B cell (primary cell): ENCODE results near the gene UPF3A. TPM values are rescaled to one million over a fixed set of nuclear protein-coding genes. Genes with fewer than 3 reads are reported as not detected.

Experiments used
- ATAC-seq: fragments of 200-7000 bp; cut with Tn5 transposase; one replicate; pipeline ENCODE4 v1.10.0; 2021; ENCODE audit warnings: low read depth, mild to moderate bottlenecking, moderate number of reproducible peaks, moderate library complexity
- CTCF ChIA-PET: fragments of 350-600 bp; sonication (Branson Sonifier 250); formaldehyde crosslinking; loops from one replicate; lab custom pipeline; 2021; ENCODE audit warnings: antibody characterized with exemption, inconsistent platforms; lab: Charles Lee
- POLR2A ChIA-PET: fragments of 350-600 bp; sonication (Branson Sonifier 250); formaldehyde crosslinking; loops from one replicate; lab custom pipeline; 2021; ENCODE audit warnings: antibody characterized with exemption; lab: Charles Lee
- DNase-seq: peaks from one replicate; pipeline ENCODE4 v3.0.0; 2013
- H2AFZ ChIP-seq: 2 replicates; pipeline ENCODE4 v1.6.1; 2012; ENCODE audit warnings: mild to moderate bottlenecking, low read depth, low read length; ENCODE audit not compliant: insufficient read depth, poor library complexity, severe bottlenecking
- H3K27ac ChIP-seq, 2 donors: 1 replicate in 1 of 2; 2 replicates in 1 of 2; pipeline ENCODE4 v1.5.1; 2012 to 2013; ENCODE audit warnings: low read length in 2 of 2, mild to moderate bottlenecking in 2 of 2, moderate library complexity in 1 of 2
- H3K27me3 ChIP-seq, 4 experiments: fragments of 200-600 bp in 1 of 4; sonication (generic) in 1 of 4; replicated peaks in 1 of 4; 1 replicate in 2 of 4; 2 replicates in 2 of 4; pipeline versions ENCODE4 v1.6.1 to v1.7.0; 2013 to 2016; ENCODE audit warnings: low read length in 3 of 4, mild to moderate bottlenecking in 2 of 4, mixed read lengths in 1 of 4, moderate library complexity in 1 of 4; ENCODE audit not compliant: insufficient read depth in 4 of 4, control insufficient read depth in 3 of 4; ENCODE audit errors: control extremely low read depth in 1 of 4
- H3K36me3 ChIP-seq, 2 experiments: replicated peaks in 1 of 2; 1 replicate in 1 of 2; 2 replicates in 1 of 2; pipeline versions ENCODE4 v1.6.1 to v1.7.1; 2013; ENCODE audit warnings: low read length in 1 of 2; ENCODE audit not compliant: insufficient read depth in 2 of 2, control insufficient read depth in 1 of 2; ENCODE audit errors: control extremely low read depth in 1 of 2, extremely low read depth in 1 of 2
- H3K4me1 ChIP-seq, 2 donors: fragments of 200-600 bp in 1 of 2; sonication (generic) in 1 of 2; 1 replicate in 1 of 2; 2 replicates in 1 of 2; pipeline versions ENCODE4 v1.5.1 to v1.6.1; 2013 to 2017; ENCODE audit warnings: low read length in 2 of 2; ENCODE audit not compliant: control insufficient read depth in 2 of 2, insufficient read depth in 2 of 2
- H3K4me2 ChIP-seq: replicated peaks from 2 replicates; pipeline ENCODE3; 2012; ENCODE audit warnings: mild to moderate bottlenecking, low read depth, low read length; ENCODE audit not compliant: poor library complexity, severe bottlenecking
- H3K4me3 ChIP-seq, 5 experiments: fragments of 200-600 bp in 1 of 5; sonication (generic) in 1 of 5; 1 replicate in 3 of 5; 2 replicates in 2 of 5; pipeline versions ENCODE4 v1.5.1 to v1.7.0; 2011 to 2016; ENCODE audit warnings: low read length in 4 of 5, mild to moderate bottlenecking in 4 of 5, low read depth in 2 of 5, control low read depth in 1 of 5, moderate library complexity in 1 of 5; ENCODE audit not compliant: insufficient read depth in 1 of 5; ENCODE audit errors: control extremely low read depth in 1 of 5, extremely low read depth in 1 of 5
- H3K79me2 ChIP-seq: fragments of 200-600 bp; sonication (generic); one replicate; pipeline ENCODE4 v1.6.0; 2016; ENCODE audit warnings: low read length; ENCODE audit not compliant: control insufficient read depth, insufficient read depth
- H3K9ac ChIP-seq: fragments of 200-600 bp; sonication (generic); 2 replicates; pipeline ENCODE4 v1.6.1; 2017; ENCODE audit warnings: mild to moderate bottlenecking, low read length, moderate library complexity
- H3K9me3 ChIP-seq, 3 donors: one replicate each; pipeline versions ENCODE4 v1.6.1 to v1.7.1; 2013; ENCODE audit warnings: low read length in 2 of 3; ENCODE audit not compliant: control insufficient read depth in 2 of 3, insufficient read depth in 1 of 3; ENCODE audit errors: control extremely low read depth in 1 of 3
- H4K20me1 ChIP-seq: 2 replicates; pipeline ENCODE4 v1.6.0; 2012; ENCODE audit warnings: mild to moderate bottlenecking, low read length; ENCODE audit not compliant: insufficient read depth, control insufficient read depth, poor library complexity, severe bottlenecking
- H3K27ac Mint-ChIP-seq: one replicate; pipeline ENCODE4 v1.8.0; 2021; ENCODE audit warnings: mixed read lengths
- H3K27me3 Mint-ChIP-seq: one replicate; pipeline ENCODE4 v1.8.0; 2021; ENCODE audit warnings: mixed read lengths
- H3K4me1 Mint-ChIP-seq: one replicate; pipeline ENCODE4 v1.8.0; 2021; ENCODE audit warnings: mixed read lengths
- H3K4me3 Mint-ChIP-seq: one replicate; pipeline ENCODE4 v1.8.0; 2021; ENCODE audit warnings: mixed read lengths
- H3K9me3 Mint-ChIP-seq: one replicate; pipeline ENCODE4 v1.8.0; 2022; ENCODE audit warnings: mixed read lengths; ENCODE audit not compliant: insufficient read depth
- EZH2 ChIP-seq: IDR thresholded peaks from 2 replicates; pipeline ENCODE4 v1.6.1; 2012; ENCODE audit warnings: borderline replicate concordance, low read depth, mild to moderate bottlenecking, moderate library complexity, low read length; ENCODE audit not compliant: insufficient read depth, poor library complexity, severe bottlenecking
- WGBS: methylation state at CpG from one replicate; pipeline ENCODE4 v1.1.5; 2013; ENCODE audit warnings: missing lambda C conversion rate; ENCODE audit not compliant: insufficient coverage; 5-methylcytosine and 5-hydroxymethylcytosine counted together
- intact Hi-C: fragments of 100-400 bp; cut with micrococcal nuclease; formaldehyde crosslinking; loops from one replicate; pipeline ENCODE4 v1.10.0; 2022
- polyA plus RNA-seq: library from polyadenylated mRNA; depleted of rRNA; stranded (reverse); fragments of >200 nt; gene quantifications from 2 replicates; pipeline ENCODE4 v1.2.3, GENCODE V29; 2012
- total RNA-seq, 2 donors: library from RNA; stranded (reverse); fragments of 120-200 nt in 1 of 2; gene quantifications; 1 replicate in 1 of 2; 2 replicates in 1 of 2; pipeline versions ENCODE4 v1.2.3 to v1.2.4, GENCODE V29; 2013 to 2022
- TF ChIP-seq, protein P1 (sequence below): fragments of 200-600 bp; IDR thresholded peaks from one replicate; pipeline ENCODE4 v1.8.0; 2022; ENCODE audit warnings: antibody characterized with exemption, mild to moderate bottlenecking

Gene UPF3A
- total and polyA plus RNA-seq, 2 donors (not counting 1 experiment from before 2014, with no cell fraction given) = 72.9 to 109 TPM

- no peak for DNase-seq
- Mint-ChIP-seq H3K27ac (no peak overlapping the region), H3K4me1 (no peaks in the 10 kb centered on the region), H3K4me3 (no peak overlapping the region), H3K27me3 (no peaks in the 10 kb centered on the region), H3K9me3 (no peaks in the 10 kb centered on the region)
- Histone ChIP-seq H3K4me1 (no peaks in the 10 kb centered on the region), H3K27ac (no peak overlapping the region), H3K9me3 (no peaks in the 10 kb centered on the region), H3K4me3 (no peak overlapping the region), H3K9ac (no peak overlapping the region), H4K20me1 (no peaks in the 10 kb centered on the region), H2AFZ (no peak overlapping the region), H3K4me2 (no peak overlapping the region), H3K36me3 (peaks cover 0 to 58% of the 10 kb centered on the region in 2 experiments), H3K79me2 (no peaks in the 10 kb centered on the region), H3K27me3 (no peaks in the 10 kb centered on the region)
- ChIA-PET POLR2A (no interaction called here), CTCF (interaction anchor here (1.0 kb wide), 1 partner anchor 9 kb away, joined by 4 read pairs; no protein-coding TSS in a partner anchor)
- intact Hi-C loops = no loop called here
- ATAC-seq = no peak
- over 99% methylated on average over 9 of the region's 11 CpGs for WGBS
- TF ChIP-seq EZH2 = no peak
- TF ChIP-seq, protein P1, sequence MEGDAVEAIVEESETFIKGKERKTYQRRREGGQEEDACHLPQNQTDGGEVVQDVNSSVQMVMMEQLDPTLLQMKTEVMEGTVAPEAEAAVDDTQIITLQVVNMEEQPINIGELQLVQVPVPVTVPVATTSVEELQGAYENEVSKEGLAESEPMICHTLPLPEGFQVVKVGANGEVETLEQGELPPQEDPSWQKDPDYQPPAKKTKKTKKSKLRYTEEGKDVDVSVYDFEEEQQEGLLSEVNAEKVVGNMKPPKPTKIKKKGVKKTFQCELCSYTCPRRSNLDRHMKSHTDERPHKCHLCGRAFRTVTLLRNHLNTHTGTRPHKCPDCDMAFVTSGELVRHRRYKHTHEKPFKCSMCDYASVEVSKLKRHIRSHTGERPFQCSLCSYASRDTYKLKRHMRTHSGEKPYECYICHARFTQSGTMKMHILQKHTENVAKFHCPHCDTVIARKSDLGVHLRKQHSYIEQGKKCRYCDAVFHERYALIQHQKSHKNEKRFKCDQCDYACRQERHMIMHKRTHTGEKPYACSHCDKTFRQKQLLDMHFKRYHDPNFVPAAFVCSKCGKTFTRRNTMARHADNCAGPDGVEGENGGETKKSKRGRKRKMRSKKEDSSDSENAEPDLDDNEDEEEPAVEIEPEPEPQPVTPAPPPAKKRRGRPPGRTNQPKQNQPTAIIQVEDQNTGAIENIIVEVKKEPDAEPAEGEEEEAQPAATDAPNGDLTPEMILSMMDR = no peak
Observed at GRCh38 chr13:114303700-114304327, 22.4 kb downstream of the UPF3A start.

DNA sequence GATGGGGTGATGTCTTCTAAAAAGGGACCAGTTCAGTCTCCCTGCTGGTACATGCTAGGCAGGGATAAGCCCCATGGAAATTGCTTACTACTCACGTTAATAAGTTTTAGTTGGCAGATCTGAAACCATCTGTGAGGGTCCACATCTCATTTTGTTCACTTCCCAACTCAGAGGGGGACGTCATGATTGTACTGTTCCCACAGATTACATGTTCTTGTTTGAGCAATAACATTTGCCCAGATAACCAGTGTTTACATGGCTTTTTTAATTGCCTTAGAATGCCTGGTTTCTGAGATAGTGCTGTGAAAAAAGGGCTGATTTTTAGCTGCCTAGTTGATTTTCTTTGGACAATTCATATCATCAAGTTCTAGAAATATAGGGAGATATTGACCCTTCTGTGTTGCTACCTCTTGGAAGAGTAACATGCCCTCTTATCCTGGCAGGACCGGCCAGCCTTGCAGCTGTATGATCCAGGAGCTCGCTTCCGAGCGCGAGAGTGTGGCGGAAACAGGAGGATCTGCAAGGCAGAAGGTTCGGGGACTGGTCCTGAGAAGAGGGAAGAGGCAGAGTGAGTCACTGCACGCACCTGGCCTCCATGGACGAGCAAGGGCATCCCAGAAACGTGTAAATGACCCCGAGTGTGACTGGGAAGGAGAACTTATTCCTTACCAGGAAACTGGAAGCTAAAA is 23.1 kb downstream of the UPF3A start:
- no peak overlapping the region for H3K4me2 ChIP-seq
- CTCF ChIA-PET = no interaction called here
- H4K20me1 ChIP-seq = no peaks in the 10 kb centered on the region
- no peak for ATAC-seq
- no peak for DNase-seq
- H3K4me3 ChIP-seq = no peak overlapping the region
- Mint-ChIP-seq H3K27ac (no peak overlapping the region), H3K4me1 (no peaks in the 10 kb centered on the region), H3K4me3 (no peak overlapping the region), H3K9me3 (no peaks in the 10 kb centered on the region), H3K27me3 (no peaks in the 10 kb centered on the region)
- no peaks in the 10 kb centered on the region for H3K27me3 ChIP-seq
- intact Hi-C loops = no loop called here
- peaks cover 0 to 52% of the 10 kb centered on the region in 2 experiments for H3K36me3 ChIP-seq
- no peaks in the 10 kb centered on the region for H3K79me2 ChIP-seq
- no peak overlapping the region for H2AFZ ChIP-seq
- no peak overlapping the region for H3K9ac ChIP-seq
- H3K4me1 ChIP-seq = no peaks in the 10 kb centered on the region
- H3K27ac ChIP-seq = no peak overlapping the region
- TF ChIP-seq, protein P1 = no peak
- no peak for TF ChIP-seq EZH2
- no peaks in the 10 kb centered on the region for H3K9me3 ChIP-seq
- POLR2A ChIA-PET = no interaction called here
- WGBS = 100% methylated on average over 6 of the region's 13 CpGs
